ENCODE results near the gene EDC4. TPM values are rescaled to one million over a fixed set of nuclear protein-coding genes. Genes with fewer than 3 reads are reported as not detected.
A peak's percentile ranks its signal among the peaks of the same experiment; 100 is the strongest.

Gene EDC4
- total RNA-seq, 2 donors from 2014 or later: 21.2 to 39.5 TPM

- peaks cover 0 to 28% of the 10 kb centered on the region in 2 donors for H3K4me1 ChIP-seq
- H3K27ac ChIP-seq: no peak overlapping the region
- H3K36me3 ChIP-seq: peaks cover 61% of the 10 kb centered on the region
- H3K4me3 ChIP-seq: no peak overlapping the region
- no peaks in the 10 kb centered on the region for H3K27me3 ChIP-seq
- no peaks in the 10 kb centered on the region for H3K9me3 ChIP-seq
- no peak for TF ChIP-seq CTCF (IDR thresholded peaks at IDR 0.05)
- no peak for DNase-seq (ENCODE audit: low spot score)
Observed at GRCh38 chr16:67871256-67871655, 1.6 kb upstream of the EDC4 start.

- DNase-seq (ENCODE audit: low spot score): no peak
- Histone ChIP-seq H3K9me3 (no peaks in the 10 kb centered on the region), H3K27ac (peak overlapping the region; percentile 67 to 83), H3K36me3 (peaks cover 61% of the 10 kb centered on the region), H3K27me3 (no peaks in the 10 kb centered on the region), H3K4me1 (peaks cover 0 to 28% of the 10 kb centered on the region in 2 donors), H3K4me3 (peak overlapping the region in 1 of 2 donors; percentile 86)
- TF ChIP-seq CTCF (IDR thresholded peaks at IDR 0.05): no peak
Observed at GRCh38 chr16:67872131-67872630, 671 bp upstream of the EDC4 start.

- no peak for TF ChIP-seq CTCF (IDR thresholded peaks at IDR 0.05)
- Histone ChIP-seq H3K36me3 (peaks cover 61% of the 10 kb centered on the region), H3K27me3 (no peaks in the 10 kb centered on the region), H3K27ac (peak overlapping the region; percentile 67 to 83), H3K4me3 (peak overlapping the region; percentile 82 to 86), H3K9me3 (no peaks in the 10 kb centered on the region), H3K4me1 (peaks cover 0 to 28% of the 10 kb centered on the region in 2 donors)
- DNase-seq (ENCODE audit: low spot score): no peak
Observed at GRCh38 chr16:67873435-67874370, 851 bp downstream of the EDC4 start.

GRCh38 chr16:67874372-67874771, 1.5 kb downstream of the EDC4 start:
- Histone ChIP-seq H3K36me3 (peaks cover 61% of the 10 kb centered on the region), H3K27ac (no peak overlapping the region), H3K27me3 (no peaks in the 10 kb centered on the region), H3K4me1 (peaks cover 0 to 28% of the 10 kb centered on the region in 2 donors), H3K9me3 (no peaks in the 10 kb centered on the region), H3K4me3 (no peak overlapping the region)
- no peak for TF ChIP-seq CTCF (IDR thresholded peaks at IDR 0.05)
- no peak for DNase-seq (ENCODE audit: low spot score)

GRCh38 chr16:67877064-67877463, 4.2 kb downstream of the EDC4 start:
- Histone ChIP-seq H3K9me3 (no peaks in the 10 kb centered on the region), H3K4me3 (no peak overlapping the region), H3K36me3 (peaks cover 62% of the 10 kb centered on the region), H3K27me3 (no peaks in the 10 kb centered on the region), H3K27ac (no peak overlapping the region), H3K4me1 (peaks cover 0 to 33% of the 10 kb centered on the region in 2 donors)
- TF ChIP-seq CTCF (IDR thresholded peaks at IDR 0.05): no peak
- no peak for DNase-seq (ENCODE audit: low spot score)

All from right atrium auricular region (tissue), 2 donors.